Tibial artery (tissue), 4 donors: ENCODE data around the gene CPLX4.
A peak's percentile ranks its signal among the peaks of the same experiment; 100 is the strongest.

Experiments used
- DNase-seq, 2 donors: peaks; one replicate each; pipeline ENCODE4 v3.0.0-alpha.2; 2019
- H3K27ac ChIP-seq, 2 donors: fragments of 200-600 bp; sonication (generic) in 1 of 2; 1 replicate in 1 of 2; 2 replicates in 1 of 2; pipeline ENCODE4 v1.5.1; 2018 to 2019; ENCODE audit warnings: mild to moderate bottlenecking in 1 of 2
- H3K27me3 ChIP-seq, 2 donors: fragments of 200-600 bp; sonication (generic) in 1 of 2; one replicate each; pipeline versions ENCODE4 v1.5.1 to v1.6.0; 2016 to 2019
- H3K36me3 ChIP-seq, 3 donors: fragments of 200-600 bp; sonication (generic) in 2 of 3; one replicate each; pipeline ENCODE4 v1.5.1; 2016 to 2019; ENCODE audit warnings: mild to moderate bottlenecking in 2 of 3
- H3K4me1 ChIP-seq, 4 donors: fragments of 200-600 bp; sonication (generic) in 2 of 4; 1 replicate in 3 of 4; 2 replicates in 1 of 4; pipeline ENCODE4 v1.5.1; 2016 to 2019
- H3K4me3 ChIP-seq, 2 donors: fragments of 200-600 bp; sonication (generic) in 1 of 2; 1 replicate in 1 of 2; 2 replicates in 1 of 2; pipeline ENCODE4 v1.5.1; 2018 to 2019; ENCODE audit warnings: mild to moderate bottlenecking in 2 of 2
- H3K9me3 ChIP-seq, 3 donors: fragments of 200-600 bp; sonication (generic) in 1 of 3; one replicate each; pipeline ENCODE4 v1.5.1; 2016 to 2019
- CTCF ChIP-seq, 2 experiments: fragments of 200-600 bp in 1 of 2; fragments of 450-650 bp in 1 of 2; IDR thresholded peaks; one replicate each; pipeline ENCODE4 v1.5.1; 2017 to 2019; ENCODE audit warnings: antibody characterized with exemption in 2 of 2, mild to moderate bottlenecking in 1 of 2, moderate library complexity in 1 of 2
- intact Hi-C: fragments of 100-400 bp; cut with DNase I; formaldehyde crosslinking; loops from one replicate; pipeline ENCODE4 v1.15.0; 2023; ENCODE audit warnings: low total_unique reads

CPLX4 gene

GRCh38 chr18:59357928-59358327, 39.5 kb upstream of the CPLX4 start:
- H3K27ac ChIP-seq, result peak overlapping the region; percentile 91 to 93
- intact Hi-C loops, result no loop called here
- no peak for DNase-seq

GRCh38 chr18:59354731-59355130, 36.3 kb upstream of the CPLX4 start:
- intact Hi-C loops, result no loop called here

More at GRCh38 chr18:59357928-59358327, 39.5 kb upstream of the CPLX4 start:
- TF ChIP-seq CTCF (IDR thresholded peaks at IDR 0.05), result no peak
- H3K27me3 ChIP-seq, result no peaks in the 10 kb centered on the region
- H3K9me3 ChIP-seq, result no peaks in the 10 kb centered on the region
- H3K4me1 ChIP-seq, result peaks cover 0 to 25% (median 7%) of the 10 kb centered on the region in 4 donors
- H3K36me3 ChIP-seq, result peaks cover 5 to 33% (median 6%) of the 10 kb centered on the region in 3 donors
- H3K4me3 ChIP-seq, result peak overlapping the region; percentile 85 to 95

GRCh38 chr18:59353079-59353680, 34.7 kb upstream of the CPLX4 start:
- no peak for DNase-seq
- Histone ChIP-seq H3K27ac (no peak overlapping the region), H3K4me3 (no peak overlapping the region), H3K36me3 (peaks cover 46 to 80% (median 48%) of the 10 kb centered on the region in 3 donors), H3K9me3 (no peaks in the 10 kb centered on the region), H3K4me1 (peaks cover 0 to 13% (median 3%) of the 10 kb centered on the region in 4 donors), H3K27me3 (no peaks in the 10 kb centered on the region)
- no peak for TF ChIP-seq CTCF (IDR thresholded peaks at IDR 0.05)
- intact Hi-C loops, result no loop called here

More at GRCh38 chr18:59354731-59355130, 36.3 kb upstream of the CPLX4 start:
- Histone ChIP-seq H3K9me3 (no peaks in the 10 kb centered on the region), H3K4me3 (no peak overlapping the region), H3K36me3 (peaks cover 35 to 64% (median 35%) of the 10 kb centered on the region in 3 donors), H3K27me3 (no peaks in the 10 kb centered on the region), H3K27ac (no peak overlapping the region), H3K4me1 (peaks cover 0 to 16% (median 5%) of the 10 kb centered on the region in 4 donors)
- no peak for TF ChIP-seq CTCF (IDR thresholded peaks at IDR 0.05)
- no peak for DNase-seq

GRCh38 chr18:59352250-59352855, 33.9 kb upstream of the CPLX4 start:
- H3K9me3 ChIP-seq, result no peaks in the 10 kb centered on the region
- no peak overlapping the region for H3K4me3 ChIP-seq
- intact Hi-C loops, result no loop called here
- TF ChIP-seq CTCF (IDR thresholded peaks at IDR 0.05), result no peak
- no peak overlapping the region for H3K27ac ChIP-seq
- peaks cover 0 to 6% (median 2%) of the 10 kb centered on the region in 4 donors for H3K4me1 ChIP-seq
- no peaks in the 10 kb centered on the region for H3K27me3 ChIP-seq
- H3K36me3 ChIP-seq, result peaks cover 54 to 88% (median 56%) of the 10 kb centered on the region in 3 donors
- no peak for DNase-seq

- no peaks in the 10 kb centered on the region for H3K9me3 ChIP-seq
- no peak overlapping the region for H3K4me3 ChIP-seq
- intact Hi-C loops, result no loop called here
- no peak for DNase-seq
- peaks cover 76 to 95% (median 87%) of the 10 kb centered on the region in 3 donors for H3K36me3 ChIP-seq
- H3K27me3 ChIP-seq, result no peaks in the 10 kb centered on the region
- no peak for TF ChIP-seq CTCF (IDR thresholded peaks at IDR 0.05)
- H3K27ac ChIP-seq, result no peak overlapping the region
- H3K4me1 ChIP-seq, result no peaks in the 10 kb centered on the region
Observed at GRCh38 chr18:59345556-59345955, 27.1 kb upstream of the CPLX4 start.
